Type B pancreatic cell (in vitro differentiated cells): ENCODE measurements around the gene TTC16. TPM values are rescaled to one million over a fixed set of nuclear protein-coding genes. Genes with fewer than 3 reads are reported as not detected.
A peak's percentile ranks its signal among the peaks of the same experiment; 100 is the strongest.

Experiments used
- DNase-seq: peaks from one replicate; pipeline ENCODE4 v3.0.0; 2021; ENCODE audit warnings: mixed read lengths; ENCODE audit not compliant: unreplicated experiment; ENCODE audit errors: extremely low spot score
- H3K27ac Mint-ChIP-seq: 2 replicates; pipeline ENCODE4 v1.8.0; 2021; ENCODE audit warnings: mild to moderate bottlenecking, mixed read lengths
- H3K27me3 Mint-ChIP-seq: 2 replicates; pipeline ENCODE4 v1.8.0; 2021; ENCODE audit warnings: mixed read lengths
- H3K36me3 Mint-ChIP-seq: 2 replicates; pipeline ENCODE4 v1.8.0; 2021; ENCODE audit warnings: mixed read lengths
- H3K4me1 Mint-ChIP-seq: one replicate; pipeline ENCODE4 v1.8.0; 2021; ENCODE audit warnings: mixed read lengths; ENCODE audit not compliant: unreplicated experiment
- H3K4me3 Mint-ChIP-seq: 2 replicates; pipeline ENCODE4 v1.8.0; 2021; ENCODE audit warnings: mild to moderate bottlenecking, mixed read lengths
- H3K9me3 Mint-ChIP-seq: 2 replicates; pipeline ENCODE4 v1.8.0; 2021; ENCODE audit warnings: mixed read lengths
- CTCF ChIP-seq: fragments of 200-600 bp; sonication (generic); conservative IDR thresholded peaks from 2 replicates; pipeline ENCODE4 v1.5.0; 2021; ENCODE audit warnings: antibody characterized with exemption, mild to moderate bottlenecking
- total RNA-seq: library from RNA; stranded (reverse); gene quantifications from 2 replicates; pipeline ENCODE4 v1.2.1, GENCODE V29; 2021; ENCODE audit warnings: low replicate concordance

The TTC16 gene
- total RNA-seq, 1 donor from 2014 or later: 0.10 TPM

- no peak for TF ChIP-seq CTCF
- peak overlapping the region; percentile 37 for H3K27ac Mint-ChIP-seq
- no peaks in the 10 kb centered on the region for H3K36me3 Mint-ChIP-seq
- H3K4me3 Mint-ChIP-seq: no peak overlapping the region
- no peak for DNase-seq
- peaks cover 34% of the 10 kb centered on the region for H3K27me3 Mint-ChIP-seq
- no peaks in the 10 kb centered on the region for H3K9me3 Mint-ChIP-seq
- H3K4me1 Mint-ChIP-seq: peaks cover 60% of the 10 kb centered on the region
Observed at GRCh38 chr9:127767410-127767809, 51.5 kb downstream of the TTC16 start.

- no peaks in the 10 kb centered on the region for H3K9me3 Mint-ChIP-seq
- peak; percentile 82 for DNase-seq
- peaks cover 55% of the 10 kb centered on the region for H3K4me1 Mint-ChIP-seq
- no peaks in the 10 kb centered on the region for H3K36me3 Mint-ChIP-seq
- H3K4me3 Mint-ChIP-seq: peak overlapping the region; percentile 62
- TF ChIP-seq CTCF: no peak
- H3K27ac Mint-ChIP-seq: peak overlapping the region; percentile 84
- peaks cover 31% of the 10 kb centered on the region for H3K27me3 Mint-ChIP-seq
Observed at GRCh38 chr9:127767909-127768331, 52.0 kb downstream of the TTC16 start.

GRCh38 chr9:127768698-127769097 lies 52.8 kb downstream of the TTC16 start:
- Mint-ChIP-seq H3K4me3 (peak overlapping the region; percentile 62), H3K36me3 (no peaks in the 10 kb centered on the region), H3K9me3 (no peaks in the 10 kb centered on the region), H3K27ac (peak overlapping the region; percentile 84), H3K4me1 (peaks cover 47% of the 10 kb centered on the region), H3K27me3 (peaks cover 25% of the 10 kb centered on the region)
- DNase-seq: no peak
- TF ChIP-seq CTCF: no peak

- peaks cover 44% of the 10 kb centered on the region for H3K4me1 Mint-ChIP-seq
- H3K27me3 Mint-ChIP-seq: peaks cover 22% of the 10 kb centered on the region
- no peaks in the 10 kb centered on the region for H3K36me3 Mint-ChIP-seq
- no peak overlapping the region for H3K4me3 Mint-ChIP-seq
- H3K27ac Mint-ChIP-seq: peak overlapping the region; percentile 84
- no peaks in the 10 kb centered on the region for H3K9me3 Mint-ChIP-seq
- no peak for DNase-seq
- TF ChIP-seq CTCF: no peak
Observed at GRCh38 chr9:127769101-127769500, 53.2 kb downstream of the TTC16 start.

- Mint-ChIP-seq H3K4me1 (peaks cover 41% of the 10 kb centered on the region), H3K36me3 (no peaks in the 10 kb centered on the region)
Observed at GRCh38 chr9:127769929-127770582, 54.2 kb downstream of the TTC16 start.

More at GRCh38 chr9:127769929-127770582, 54.2 kb downstream of the TTC16 start:
- peak overlapping the region; percentile 89 for H3K4me3 Mint-ChIP-seq
- no peaks in the 10 kb centered on the region for H3K9me3 Mint-ChIP-seq
- H3K27ac Mint-ChIP-seq: no peak overlapping the region
- peaks cover 15% of the 10 kb centered on the region for H3K27me3 Mint-ChIP-seq
- TF ChIP-seq CTCF: no peak
- no peak for DNase-seq
